Fibroblast of skin of abdomen (primary cell): ENCODE data around the gene PRDM8. TPM values are rescaled to one million over a fixed set of nuclear protein-coding genes. Genes with fewer than 3 reads are reported as not detected.
"Not testable (repeated sequence)": the region's sequence is repeated elsewhere in the genome, so short reads cannot be mapped to it uniquely, and the experiment has no call there.

Experiments
- DNase-seq: peaks from one replicate; pipeline ENCODE4 v3.0.0-alpha.2; 2013
- polyA plus RNA-seq, 2 experiments: library from polyadenylated mRNA; unstranded; fragments of 120-200 nt; gene quantifications; one replicate each; pipeline ENCODE4 v1.2.1, GENCODE V29; 2013; ENCODE audit not compliant: insufficient read length in 2 of 2

The PRDM8 gene
- 6.5 TPM for polyA plus RNA-seq (2013, experiment 1 of 2; ENCODE audit: insufficient read length)
- 6.2 TPM for polyA plus RNA-seq (2013, experiment 2 of 2; ENCODE audit: insufficient read length)

GRCh38 chr4:80196922-80197573 is at the start of gene PRDM8:
PRDM8 (plus strand) TSS chr4:80197503; CDS start chr4:80200081, 2,578 bp downstream.
- DNase-seq = peak; percentile 46

DNA sequence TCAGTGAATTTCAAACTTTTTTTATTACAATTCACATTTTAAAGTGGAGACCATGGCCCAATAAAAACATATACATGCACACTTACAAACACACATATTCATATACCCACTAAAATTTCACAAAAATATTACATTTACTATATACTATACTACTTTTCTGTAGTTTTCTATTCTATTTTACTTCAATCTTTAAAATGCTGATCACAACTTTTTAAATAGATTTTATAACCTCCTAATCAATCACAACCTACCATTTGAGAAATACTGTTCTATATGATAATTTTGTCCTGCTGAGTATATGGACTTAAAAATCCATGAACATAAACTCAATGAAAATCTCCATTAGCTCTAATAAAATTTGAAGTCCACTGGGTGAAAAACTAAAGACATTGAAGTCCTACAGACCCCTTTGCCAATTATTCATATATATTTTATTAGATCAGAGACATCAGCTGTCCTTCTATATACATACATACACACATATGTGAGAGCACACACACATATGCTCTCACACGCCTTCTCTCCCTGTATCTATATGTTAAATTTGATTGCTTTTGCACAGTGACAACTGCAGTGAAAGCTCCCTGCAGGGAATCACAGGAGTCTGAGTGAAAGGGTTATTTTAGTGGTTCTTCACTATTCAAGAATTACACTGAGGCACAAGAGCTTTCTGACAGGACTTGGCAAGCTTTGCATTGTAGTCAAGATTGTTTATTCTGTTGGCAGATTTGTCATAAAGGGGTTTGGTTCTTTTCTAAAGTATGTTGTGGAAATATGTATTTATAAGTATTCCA is 46.7 kb upstream of the PRDM8 start:
- no peak for DNase-seq

DNA sequence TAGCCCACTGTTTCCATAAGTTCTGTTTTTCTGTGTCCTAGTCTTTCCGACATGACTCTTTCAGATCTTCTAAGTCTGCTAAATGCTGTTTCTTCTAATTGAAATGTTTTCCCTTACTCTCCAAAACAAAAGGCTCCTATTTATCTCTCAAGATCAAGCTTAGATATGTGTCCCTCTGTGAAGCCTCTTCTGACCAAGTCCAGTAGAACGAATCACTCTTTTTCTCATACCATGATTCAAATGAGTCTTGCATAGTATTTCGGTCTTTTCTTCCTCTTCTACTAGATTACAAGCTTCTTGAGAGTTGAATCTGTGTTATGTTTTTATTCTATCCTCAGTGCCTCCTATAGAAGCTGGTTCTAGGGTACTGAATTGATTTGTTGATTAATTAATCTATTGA is 45.3 kb upstream of the PRDM8 start:
- no peak for DNase-seq

DNA sequence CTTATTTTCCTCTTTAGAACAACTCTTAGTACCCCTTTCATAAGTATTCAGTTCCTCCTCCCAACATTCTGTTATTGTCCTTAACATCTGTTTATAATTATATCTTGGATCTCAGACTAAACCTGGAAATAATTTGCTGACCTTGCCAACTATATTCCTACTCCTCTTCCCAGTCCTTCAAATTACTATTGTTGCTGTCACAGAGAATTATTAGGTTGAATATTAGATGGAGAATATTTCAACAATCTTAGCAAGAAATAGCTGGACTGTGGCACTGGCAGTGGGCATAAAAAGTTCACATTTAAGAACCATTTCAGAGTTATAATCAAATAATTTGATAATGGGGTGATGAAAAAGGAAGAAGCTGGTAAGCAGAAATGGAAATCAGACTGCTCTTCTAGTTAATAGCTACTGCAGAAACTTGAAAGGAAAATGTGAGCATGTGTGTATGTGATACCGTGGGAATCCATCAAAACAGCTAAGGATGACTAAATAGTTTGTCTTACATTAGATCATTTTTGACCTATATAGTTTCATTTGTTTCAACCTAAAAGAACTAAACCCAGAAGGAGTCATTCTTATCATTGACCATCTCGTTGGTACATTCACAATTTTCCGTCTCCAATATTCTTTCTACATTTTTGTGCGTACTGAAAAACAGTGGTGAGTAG is 43.3 kb upstream of the PRDM8 start:
- peak; percentile 53 for DNase-seq

GRCh38 chr4:80154545-80154933 is 42.8 kb upstream of the PRDM8 start:
- no peak for DNase-seq

- DNase-seq = no peak
Observed at GRCh38 chr4:80155316-80155982, 41.9 kb upstream of the PRDM8 start.

DNA sequence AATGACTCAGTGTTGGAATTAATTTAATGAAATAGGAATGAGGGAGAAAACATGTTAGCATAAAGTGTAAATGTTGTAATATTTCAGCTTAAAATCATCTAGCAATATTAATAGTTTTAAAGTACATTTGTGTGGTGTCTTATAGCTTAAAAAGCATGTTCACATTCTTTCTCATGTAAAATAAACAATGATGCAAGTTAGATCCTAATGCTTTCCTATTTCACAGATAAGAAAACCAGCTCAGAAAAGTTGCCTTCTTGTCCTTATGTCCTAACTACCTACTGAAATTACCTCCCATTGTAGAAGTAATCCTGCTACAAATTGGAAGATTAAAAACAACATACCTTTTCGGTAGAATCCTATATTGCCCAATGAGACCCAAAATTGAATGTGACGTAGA is 40.9 kb upstream of the PRDM8 start:
- DNase-seq = no peak

GRCh38 chr4:80161413-80162058 is 35.8 kb upstream of the PRDM8 start:
- no peak for DNase-seq

- DNase-seq = no peak
Observed at GRCh38 chr4:80162418-80162817, 34.9 kb upstream of the PRDM8 start.

- DNase-seq = no peak
Observed at GRCh38 chr4:80165855-80166254, 31.4 kb upstream of the PRDM8 start.

GRCh38 chr4:80171251-80171650 is 26.1 kb upstream of the PRDM8 start:
- peak; percentile 59 for DNase-seq

DNA sequence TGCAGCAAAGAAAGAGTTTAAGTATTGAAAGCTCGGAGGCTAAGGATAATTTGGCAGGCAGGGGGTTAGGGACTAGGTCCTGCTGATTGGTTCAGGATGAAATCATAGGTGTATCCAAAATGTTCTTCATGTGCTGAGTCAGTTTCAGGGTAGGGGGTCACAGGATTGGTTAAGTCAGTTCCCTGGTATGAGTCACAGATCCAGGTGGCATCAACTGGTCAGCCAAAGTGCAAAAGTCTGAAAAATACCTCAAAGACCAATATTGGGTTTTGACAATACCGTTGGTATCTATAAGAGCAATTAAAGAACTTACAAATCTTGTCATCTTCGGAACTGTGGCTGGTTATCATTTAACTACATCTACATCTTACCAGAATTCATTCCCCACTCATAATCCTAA is 25.6 kb upstream of the PRDM8 start:
- no peak for DNase-seq

GRCh38 chr4:80172203-80172602 is 25.1 kb upstream of the PRDM8 start:
- no peak for DNase-seq

DNA sequence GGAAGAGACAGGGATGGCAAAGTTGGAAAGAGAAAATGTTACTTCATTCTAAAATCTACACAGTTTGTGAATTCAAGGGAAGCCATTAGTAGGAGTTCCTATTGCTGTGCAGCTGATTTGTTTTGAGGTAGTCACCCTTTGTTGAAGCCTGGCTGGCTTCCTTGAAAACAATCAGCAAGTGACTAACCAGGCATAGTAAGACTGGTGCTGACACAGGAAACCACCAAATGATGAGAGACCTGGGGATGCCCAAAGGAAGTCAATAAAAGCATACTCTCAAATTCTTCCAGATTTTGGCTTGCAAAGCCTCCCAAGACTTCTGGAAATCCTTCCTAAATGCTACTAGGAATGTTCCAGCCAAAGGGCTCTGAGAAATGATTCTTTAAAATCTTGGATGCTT is 23.9 kb upstream of the PRDM8 start:
- DNase-seq = peak; percentile 81

- DNase-seq = peak; percentile 69
Observed at GRCh38 chr4:80173841-80174240, 23.5 kb upstream of the PRDM8 start.

DNA sequence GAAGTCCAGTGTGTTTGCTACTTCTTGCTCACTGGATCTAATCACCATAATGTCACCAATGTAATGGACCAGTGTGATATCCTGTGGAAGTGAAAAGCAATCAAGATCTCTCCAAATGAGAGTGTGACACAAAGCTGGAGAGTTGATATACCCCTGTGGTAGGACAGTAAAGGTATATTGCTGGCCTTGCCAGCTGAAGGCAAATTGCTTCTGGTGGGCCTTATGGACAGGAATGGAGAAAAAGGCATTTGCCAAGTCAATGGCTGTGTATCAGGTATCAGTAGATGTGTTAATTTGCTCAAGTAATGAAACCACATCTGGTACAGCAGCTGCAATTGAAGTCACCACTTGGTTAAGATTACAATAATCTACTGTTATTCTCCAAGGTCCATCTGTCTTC is 19.5 kb upstream of the PRDM8 start:
- not testable (repeated sequence) for DNase-seq

GRCh38 chr4:80178964-80179363 is 18.3 kb upstream of the PRDM8 start:
- DNase-seq = no peak

- no peak for DNase-seq
Observed at GRCh38 chr4:80179637-80180161, 17.6 kb upstream of the PRDM8 start.

- peak; percentile 18 for DNase-seq
Observed at GRCh38 chr4:80180743-80181142, 16.6 kb upstream of the PRDM8 start.

DNA sequence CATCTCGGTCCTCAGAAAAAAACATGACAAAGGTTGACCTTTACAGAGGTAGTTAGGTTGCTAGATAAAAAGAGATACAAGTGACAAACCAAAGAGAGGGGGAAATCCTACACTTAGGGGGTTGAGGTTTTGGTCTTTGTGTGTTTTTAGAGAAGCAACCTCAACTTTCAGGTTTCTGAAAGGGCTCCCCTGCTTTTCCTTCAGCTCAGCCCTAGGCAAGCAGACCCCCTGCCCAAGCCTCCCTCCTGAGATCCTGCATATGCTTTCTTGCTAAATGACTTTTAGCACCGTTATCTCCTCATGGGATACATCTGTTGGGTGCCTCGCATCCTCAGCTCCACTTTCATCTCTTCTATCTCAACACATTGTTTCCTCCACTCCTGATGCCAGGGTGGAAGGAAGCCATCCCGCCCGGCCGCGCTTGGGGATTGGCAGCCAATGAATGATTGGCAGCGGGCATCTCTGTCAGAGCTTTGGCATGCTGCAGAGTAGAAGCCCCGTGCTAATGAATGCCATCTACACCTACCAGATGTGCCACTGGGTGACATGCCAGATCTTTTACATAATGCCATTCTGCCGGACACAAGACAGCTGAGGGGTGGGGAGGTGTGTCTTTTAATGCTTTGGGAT is 15.0 kb upstream of the PRDM8 start:
- DNase-seq = no peak

DNA sequence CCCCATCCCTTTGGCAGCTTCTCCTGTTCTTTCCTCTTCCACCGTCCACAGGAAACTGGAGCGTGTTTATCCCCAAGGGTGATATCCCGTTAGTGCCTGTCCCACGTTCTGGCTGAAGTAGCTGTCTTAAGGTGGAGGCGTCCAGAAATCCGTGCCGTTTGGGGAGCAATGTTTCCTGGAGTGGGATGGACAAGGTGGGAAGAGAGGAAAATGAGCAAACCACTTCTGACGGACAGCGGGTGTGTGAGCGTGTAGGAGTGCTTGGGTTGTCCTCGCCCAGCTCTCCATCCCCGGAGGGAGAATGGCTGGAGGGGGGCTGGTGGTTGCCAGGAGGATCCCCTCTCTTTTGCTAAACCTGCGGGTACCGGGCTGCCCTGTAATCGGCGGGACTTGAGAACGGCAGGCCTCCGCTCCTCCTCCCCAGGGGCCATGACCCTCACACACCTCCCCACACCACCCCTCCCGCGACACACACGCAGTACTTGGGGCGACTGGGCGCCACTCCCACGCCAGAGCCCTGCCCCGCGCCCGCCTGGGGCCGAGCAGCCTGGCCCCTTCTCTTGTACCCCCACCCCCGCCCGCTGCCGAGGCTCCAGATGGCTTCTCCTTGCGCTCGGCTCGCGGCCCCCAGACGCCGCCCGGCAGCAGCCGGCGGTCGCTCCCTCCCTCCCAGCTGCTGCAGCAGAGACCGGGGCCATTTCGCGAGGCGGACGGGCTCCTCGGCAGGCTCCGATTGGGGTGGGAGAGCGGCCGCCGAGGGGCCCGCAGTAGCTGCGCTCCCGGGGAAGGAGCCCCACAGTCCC is 13.9 kb upstream of the PRDM8 start:
- no peak for DNase-seq
